Ovary (tissue), 3 donors: ENCODE measurements around the gene CCR2.

Source experiments
- CTCF ChIP-seq, 3 donors: fragments of 450-650 bp in 2 of 3; fragments of 200-600 bp in 1 of 3; IDR thresholded peaks; one replicate each; pipeline versions ENCODE4 v1.5.1 to v1.8.0; 2016 to 2022; ENCODE audit warnings: antibody characterized with exemption in 3 of 3, mild to moderate bottlenecking in 1 of 3
- EP300 ChIP-seq: sonication (generic); formaldehyde crosslinking; IDR thresholded peaks from one replicate; pipeline ENCODE4 v1.6.1; 2017; ENCODE audit warnings: antibody characterized with exemption
- POLR2A ChIP-seq: fragments of 450-650 bp; IDR thresholded peaks from one replicate; pipeline ENCODE4 v1.6.1; 2017; ENCODE audit warnings: antibody characterized with exemption, mild to moderate bottlenecking, moderate library complexity
- donor health status: DM: no; HTN: no; CAD: no.

- TF ChIP-seq CTCF (IDR thresholded peaks at IDR 0.05) = no peak
- no peak for TF ChIP-seq EP300
- no peak for TF ChIP-seq POLR2A
Observed at GRCh38 chr3:46371519-46372340, 17.8 kb downstream of the CCR2 start.
